Activated T-cell treated with anti-CD3 and anti-CD28 coated beads, Interleukin-2, amount 50 U/mL, for 72 hours (primary cell): ENCODE data around the gene RIPOR1. TPM values are rescaled to one million over a fixed set of nuclear protein-coding genes. Genes with fewer than 3 reads are reported as not detected.
"Not testable (repeated sequence)": the region's sequence is repeated elsewhere in the genome, so short reads cannot be mapped to it uniquely, and the experiment has no call there.

Experiments
- ATAC-seq, 2 donors: fragments of 150-1000 bp; cut with Tn5 transposase; replicated peaks in 1 of 2; 2 replicates each; pipeline ENCODE4 v1.10.0; 2021; ENCODE audit warnings: moderate library complexity in 2 of 2, mild to moderate bottlenecking in 1 of 2
- DNase-seq, 2 donors: peaks; one replicate each; pipeline ENCODE4 v3.0.0; 2021 to 2022; ENCODE audit warnings: mixed read lengths in 1 of 2
- H3K27ac Mint-ChIP-seq: one replicate; pipeline ENCODE4 v1.8.0; 2022; ENCODE audit warnings: mild to moderate bottlenecking, moderate library complexity, mixed read lengths
- H3K27me3 Mint-ChIP-seq: one replicate; pipeline ENCODE4 v1.8.0; 2022; ENCODE audit warnings: low read depth, mixed read lengths
- H3K36me3 Mint-ChIP-seq, 2 donors: one replicate each; pipeline ENCODE4 v1.8.0; 2022; ENCODE audit warnings: mixed read lengths in 2 of 2, mild to moderate bottlenecking in 1 of 2; ENCODE audit not compliant: insufficient read depth in 2 of 2
- H3K4me1 Mint-ChIP-seq: one replicate; pipeline ENCODE4 v1.8.0; 2022; ENCODE audit warnings: low read depth, mixed read lengths
- H3K4me3 Mint-ChIP-seq, 2 donors: one replicate each; pipeline ENCODE4 v1.8.0; 2022; ENCODE audit warnings: mild to moderate bottlenecking in 2 of 2, mixed read lengths in 2 of 2, moderate library complexity in 2 of 2
- H3K9me3 Mint-ChIP-seq, 2 donors: one replicate each; pipeline ENCODE4 v1.8.0; 2022; ENCODE audit warnings: mixed read lengths in 2 of 2
- total RNA-seq, 2 donors: library from RNA; stranded (reverse); gene quantifications; one replicate each; pipeline ENCODE4 v1.2.3, GENCODE V29; 2022

RIPOR1 gene
- total RNA-seq, 2 donors from 2014 or later = 34.2 to 54.6 TPM

DNA sequence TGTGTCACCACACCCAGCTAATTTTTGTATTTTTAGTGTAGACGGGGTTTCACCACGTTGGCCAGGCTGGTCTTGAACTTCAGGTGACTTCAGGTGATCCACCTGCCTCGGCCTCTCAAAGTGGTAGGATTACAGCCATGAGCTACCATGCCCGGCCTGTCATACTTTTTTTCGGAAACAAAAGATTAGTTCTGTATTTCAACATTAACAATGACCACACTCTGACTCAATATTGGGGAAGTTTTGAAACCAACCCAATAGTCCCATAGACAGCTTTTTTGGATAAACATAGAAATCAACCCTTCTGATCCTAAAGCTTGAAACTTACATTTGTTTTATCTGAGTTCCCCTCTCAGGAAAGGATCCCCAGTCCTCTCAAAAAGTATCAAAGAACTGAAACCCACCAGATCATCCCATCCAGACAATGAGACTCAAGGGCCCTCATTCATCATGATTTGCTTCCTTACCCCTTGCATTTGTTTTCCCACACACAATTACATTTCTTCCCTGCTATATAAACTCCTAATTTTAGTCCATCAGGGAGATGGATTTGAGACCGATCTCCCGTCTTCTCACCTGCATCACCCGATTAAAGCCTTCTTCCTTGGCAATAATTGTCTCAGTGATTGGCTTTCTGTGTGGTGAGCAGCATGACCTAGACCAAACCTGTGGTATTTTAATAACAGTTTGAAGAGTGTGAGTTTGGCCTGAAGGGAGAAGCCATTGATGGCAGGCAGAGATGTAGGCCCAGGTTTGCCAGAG, 38.1 kb upstream of the RIPOR1 start:
- no peak overlapping the region for H3K27ac Mint-ChIP-seq
- peaks cover 0 to 7% of the 10 kb centered on the region in 2 donors for H3K36me3 Mint-ChIP-seq
- no peak overlapping the region for H3K4me3 Mint-ChIP-seq
- ATAC-seq (no peak), DNase-seq (no peak)
- peaks cover 7% of the 10 kb centered on the region for H3K4me1 Mint-ChIP-seq
- H3K27me3 Mint-ChIP-seq = no peaks in the 10 kb centered on the region
- H3K9me3 Mint-ChIP-seq = no peaks in the 10 kb centered on the region

DNA sequence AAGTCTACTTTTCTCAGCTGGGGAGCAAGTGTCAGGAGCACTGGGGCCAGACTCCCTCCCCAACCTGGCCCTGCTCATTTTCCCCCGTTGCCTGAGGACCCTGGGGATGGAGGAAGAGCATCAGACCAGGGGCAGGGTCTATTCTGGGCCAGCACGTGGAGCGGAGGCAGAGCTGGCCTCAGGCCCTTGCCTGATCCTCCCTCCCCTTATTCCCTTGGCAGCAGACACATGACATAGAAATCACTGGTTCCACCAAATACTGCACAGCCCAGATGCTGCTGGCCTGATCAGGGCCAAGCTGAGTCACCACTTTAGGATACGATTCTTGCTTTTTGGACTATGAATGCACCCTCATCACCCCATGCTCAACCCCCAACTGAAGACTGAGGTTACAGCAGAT, 29.5 kb upstream of the RIPOR1 start:
- DNase-seq (no peak), ATAC-seq (no peak)
- Mint-ChIP-seq H3K27me3 (no peaks in the 10 kb centered on the region), H3K4me3 (no peak overlapping the region), H3K27ac (no peak overlapping the region), H3K9me3 (no peaks in the 10 kb centered on the region), H3K36me3 (no peaks in the 10 kb centered on the region), H3K4me1 (peaks cover 5% of the 10 kb centered on the region)

DNA sequence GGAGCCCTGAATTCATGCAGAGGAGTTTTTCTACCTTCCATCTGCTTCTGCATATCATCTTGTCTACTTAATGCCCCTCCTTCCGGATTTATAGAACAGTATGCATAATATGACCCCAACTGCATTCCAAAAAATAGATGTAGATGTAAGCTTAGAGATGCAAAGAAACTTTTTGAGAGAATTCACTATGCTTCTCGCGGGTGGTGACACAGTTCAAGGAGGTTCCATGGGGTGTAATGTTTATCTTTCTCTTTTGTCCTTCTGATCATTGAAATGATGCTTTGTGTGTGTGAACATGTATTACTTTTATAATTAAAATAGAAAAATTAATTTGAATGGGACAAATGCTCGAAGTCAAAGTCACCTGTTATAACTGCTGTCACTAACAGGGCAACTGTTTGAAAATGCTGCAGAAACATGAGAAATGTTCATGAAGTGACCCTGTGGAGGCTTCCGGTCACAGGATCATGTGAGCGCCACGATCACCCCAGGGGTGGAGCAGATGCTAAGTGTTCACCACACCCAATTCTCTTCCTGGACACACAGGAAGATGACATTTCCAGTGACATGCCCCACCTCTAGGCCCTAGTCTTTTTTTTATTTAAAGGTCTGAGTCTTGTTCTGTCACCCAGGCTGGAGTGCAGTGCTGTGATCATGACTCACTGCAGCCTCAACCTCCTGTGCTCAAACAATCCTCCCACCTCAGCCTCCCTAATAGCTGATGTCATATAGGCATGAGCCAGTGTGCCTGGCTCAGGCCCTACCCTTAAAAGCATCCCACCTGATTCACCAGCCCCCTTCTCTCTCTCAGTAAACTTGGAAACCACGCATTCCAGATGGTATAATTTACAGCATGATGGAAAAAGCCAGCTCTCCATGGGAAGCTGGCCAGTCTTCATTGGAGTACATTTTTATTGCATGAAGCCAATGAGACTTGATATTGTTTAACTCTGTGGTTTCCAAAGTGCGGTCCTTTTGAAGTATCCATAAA, 24.3 kb upstream of the RIPOR1 start:
- Mint-ChIP-seq H3K9me3 (no peaks in the 10 kb centered on the region), H3K27ac (peak overlapping the region; percentile 80), H3K4me1 (peaks cover 42% of the 10 kb centered on the region), H3K36me3 (no peaks in the 10 kb centered on the region), H3K27me3 (no peaks in the 10 kb centered on the region), H3K4me3 (no peak overlapping the region)
- ATAC-seq (peak; percentile 91 to 96), DNase-seq (peak; percentile 29 to 43)

DNA sequence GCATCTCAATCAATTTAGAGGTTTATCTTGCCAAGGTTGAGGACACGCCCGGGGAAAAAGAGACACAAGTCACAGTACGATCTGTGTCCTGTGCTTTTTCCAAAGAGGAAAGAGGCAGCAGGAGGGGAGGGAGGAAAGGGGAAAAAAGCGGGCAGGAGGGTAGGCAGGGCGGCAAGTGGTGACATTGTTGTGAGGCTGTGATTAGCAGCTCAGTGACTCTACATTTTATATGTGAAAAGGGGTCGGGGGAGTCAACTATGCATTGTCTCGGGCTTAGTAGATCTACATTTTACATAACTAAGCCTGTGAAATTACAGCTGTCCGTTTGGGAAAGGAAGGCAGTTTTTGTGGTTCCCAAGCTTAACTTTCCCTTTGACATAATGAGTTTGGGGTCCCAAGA, 22.2 kb upstream of the RIPOR1 start:
- no peaks in the 10 kb centered on the region for H3K27me3 Mint-ChIP-seq
- H3K4me1 Mint-ChIP-seq = peaks cover 42% of the 10 kb centered on the region
- DNase-seq (no peak), ATAC-seq (no peak)
- H3K4me3 Mint-ChIP-seq = no peak overlapping the region
- no peaks in the 10 kb centered on the region for H3K9me3 Mint-ChIP-seq
- H3K27ac Mint-ChIP-seq = peak overlapping the region; percentile 14
- no peaks in the 10 kb centered on the region for H3K36me3 Mint-ChIP-seq

DNA sequence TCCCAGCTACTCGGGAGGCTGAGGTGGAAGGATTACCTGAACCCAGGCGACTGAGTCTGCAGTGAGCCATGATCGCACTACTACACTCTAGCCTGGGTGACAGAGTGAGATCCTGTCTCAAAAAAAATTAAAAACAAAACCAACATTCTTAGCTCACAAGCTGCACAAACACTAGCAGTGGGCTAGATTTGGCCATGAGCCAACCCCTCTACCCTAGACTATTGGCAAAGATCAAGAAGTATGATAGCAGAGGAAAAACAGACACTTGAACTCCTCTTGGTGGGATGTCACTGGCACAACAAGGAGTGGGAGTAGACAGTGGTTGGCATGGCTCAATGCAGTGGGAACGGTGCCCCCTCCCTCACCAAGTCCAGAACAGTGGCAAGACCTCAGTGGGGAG, 19.6 kb upstream of the RIPOR1 start:
- peaks cover 45% of the 10 kb centered on the region for H3K4me1 Mint-ChIP-seq
- no peaks in the 10 kb centered on the region for H3K27me3 Mint-ChIP-seq
- no peak overlapping the region for H3K27ac Mint-ChIP-seq
- H3K36me3 Mint-ChIP-seq = no peaks in the 10 kb centered on the region
- no peak for DNase-seq
- ATAC-seq = no peak
- H3K9me3 Mint-ChIP-seq = no peaks in the 10 kb centered on the region
- no peak overlapping the region for H3K4me3 Mint-ChIP-seq

DNA sequence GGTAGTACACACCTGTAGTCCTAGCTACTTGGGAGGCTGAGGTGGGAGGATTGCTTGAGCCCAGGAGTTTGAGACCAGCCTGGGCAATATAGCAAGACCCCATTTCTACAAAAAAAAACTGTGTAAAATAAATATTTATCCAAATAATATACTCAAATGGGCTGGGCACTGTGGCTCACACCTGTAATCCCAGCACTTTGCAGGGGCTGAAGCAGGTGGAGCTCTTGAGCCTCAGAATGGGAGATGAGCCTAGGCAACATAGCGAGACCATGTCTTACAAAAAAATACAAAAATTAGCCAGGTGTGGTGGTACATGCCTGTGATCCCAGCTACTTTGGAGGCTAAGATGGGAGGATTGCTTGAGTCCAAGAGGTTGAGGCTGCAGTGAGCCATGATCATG, 14.7 kb upstream of the RIPOR1 start:
- not testable (repeated sequence) for H3K9me3 Mint-ChIP-seq, H3K27me3 Mint-ChIP-seq, H3K36me3 Mint-ChIP-seq, H3K4me3 Mint-ChIP-seq, H3K27ac Mint-ChIP-seq, DNase-seq
- ATAC-seq = peak; percentile 16 to 29
- H3K4me1 Mint-ChIP-seq = peaks cover 20% of the 10 kb centered on the region

DNA sequence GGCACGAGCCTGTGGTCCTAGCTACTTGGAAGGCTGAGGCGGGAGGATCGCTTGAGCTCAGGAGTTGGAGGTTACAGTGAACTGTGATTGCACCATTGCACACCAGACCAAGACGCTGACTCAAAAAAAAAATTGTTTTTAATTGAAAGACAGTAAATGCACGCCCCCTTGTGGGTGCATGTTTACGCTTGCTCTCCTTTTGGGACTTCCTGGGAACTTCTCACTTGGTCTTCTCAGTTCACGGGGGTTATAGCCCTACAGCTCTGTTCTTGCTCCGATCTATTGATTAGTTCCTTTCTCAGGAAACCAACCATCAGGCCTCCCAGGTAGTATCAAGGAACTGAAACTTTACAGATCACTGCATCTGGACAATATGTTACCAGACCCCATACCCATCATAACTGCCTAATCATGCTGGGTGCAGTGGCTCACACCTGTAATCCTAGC, 14.2 kb upstream of the RIPOR1 start:
- peak overlapping the region; percentile 26 to 64 for H3K4me3 Mint-ChIP-seq
- peaks cover 25% of the 10 kb centered on the region for H3K4me1 Mint-ChIP-seq
- no peaks in the 10 kb centered on the region for H3K9me3 Mint-ChIP-seq
- H3K36me3 Mint-ChIP-seq = no peaks in the 10 kb centered on the region
- DNase-seq (peak; percentile 82 to 85), ATAC-seq (peak; percentile 85 to 89)
- H3K27me3 Mint-ChIP-seq = no peaks in the 10 kb centered on the region
- H3K27ac Mint-ChIP-seq = peak overlapping the region; percentile 79

DNA sequence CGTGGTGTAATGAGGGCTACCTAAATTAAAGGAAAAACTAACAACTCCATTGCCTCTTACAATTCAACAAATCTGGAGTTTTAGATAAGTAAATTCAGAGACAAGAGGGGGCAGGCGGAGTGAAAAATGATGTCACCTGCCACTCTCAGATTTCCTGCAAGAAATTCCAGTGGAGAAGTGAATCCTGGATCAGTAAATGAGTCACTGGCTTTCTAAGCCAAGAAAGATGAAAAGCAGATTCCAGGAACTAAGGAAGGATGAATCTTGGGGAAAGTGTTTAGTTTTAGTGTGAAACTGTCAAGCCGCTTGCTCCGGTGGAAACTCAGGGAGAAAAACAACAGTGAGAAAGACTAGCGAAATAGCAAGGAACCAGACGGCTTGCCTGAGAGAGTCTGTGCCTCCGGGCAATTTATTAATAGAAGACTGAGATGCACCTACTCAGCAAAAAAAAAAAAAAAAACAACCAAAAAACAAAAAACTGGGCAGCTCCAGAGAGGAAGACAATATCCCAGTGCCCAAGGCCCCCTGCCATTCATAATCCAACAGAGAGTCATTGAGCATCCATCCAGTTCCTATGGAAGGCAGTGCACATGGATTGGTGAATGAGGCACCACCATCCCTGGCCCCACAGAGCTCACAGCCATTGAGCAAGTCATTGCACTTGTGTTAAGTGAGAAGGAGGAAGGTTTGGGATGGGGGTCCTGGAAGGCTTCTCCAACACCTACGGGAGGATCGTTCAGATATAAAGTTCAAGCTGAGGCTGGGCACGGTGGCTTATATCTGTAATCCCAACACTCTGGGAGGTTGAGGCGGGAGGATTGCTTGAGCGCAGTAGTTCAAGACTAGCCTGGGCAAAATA, 12.1 kb upstream of the RIPOR1 start:
- no peak overlapping the region for H3K27ac Mint-ChIP-seq
- no peak for DNase-seq

DNA sequence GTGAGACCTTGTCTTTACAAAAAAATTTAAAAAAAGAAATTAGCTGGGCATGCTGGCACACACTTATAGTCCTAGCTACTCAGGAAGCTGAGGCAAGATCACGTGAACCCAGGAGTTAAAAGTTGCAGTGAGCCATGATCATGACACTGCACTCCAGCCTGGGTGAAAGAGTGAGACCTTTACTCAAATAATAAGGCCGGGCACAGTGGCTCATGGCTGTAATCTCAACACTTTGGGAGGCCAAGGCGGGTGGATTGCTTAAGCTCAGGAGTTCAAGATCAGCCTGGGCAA, 11.5 kb upstream of the RIPOR1 start:
- DNase-seq (no peak), ATAC-seq (no peak)
- Mint-ChIP-seq H3K9me3 (no peaks in the 10 kb centered on the region), H3K4me1 (peaks cover 33% of the 10 kb centered on the region), H3K27me3 (no peaks in the 10 kb centered on the region), H3K36me3 (no peaks in the 10 kb centered on the region), H3K27ac (no peak overlapping the region), H3K4me3 (no peak overlapping the region)

More for the DNA sequence above, 12.1 kb upstream of the RIPOR1 start:
- peaks cover 33% of the 10 kb centered on the region for H3K4me1 Mint-ChIP-seq
- H3K4me3 Mint-ChIP-seq = no peak overlapping the region
- H3K36me3 Mint-ChIP-seq = no peaks in the 10 kb centered on the region
- no peak for ATAC-seq
- H3K9me3 Mint-ChIP-seq = no peaks in the 10 kb centered on the region
- H3K27me3 Mint-ChIP-seq = no peaks in the 10 kb centered on the region

DNA sequence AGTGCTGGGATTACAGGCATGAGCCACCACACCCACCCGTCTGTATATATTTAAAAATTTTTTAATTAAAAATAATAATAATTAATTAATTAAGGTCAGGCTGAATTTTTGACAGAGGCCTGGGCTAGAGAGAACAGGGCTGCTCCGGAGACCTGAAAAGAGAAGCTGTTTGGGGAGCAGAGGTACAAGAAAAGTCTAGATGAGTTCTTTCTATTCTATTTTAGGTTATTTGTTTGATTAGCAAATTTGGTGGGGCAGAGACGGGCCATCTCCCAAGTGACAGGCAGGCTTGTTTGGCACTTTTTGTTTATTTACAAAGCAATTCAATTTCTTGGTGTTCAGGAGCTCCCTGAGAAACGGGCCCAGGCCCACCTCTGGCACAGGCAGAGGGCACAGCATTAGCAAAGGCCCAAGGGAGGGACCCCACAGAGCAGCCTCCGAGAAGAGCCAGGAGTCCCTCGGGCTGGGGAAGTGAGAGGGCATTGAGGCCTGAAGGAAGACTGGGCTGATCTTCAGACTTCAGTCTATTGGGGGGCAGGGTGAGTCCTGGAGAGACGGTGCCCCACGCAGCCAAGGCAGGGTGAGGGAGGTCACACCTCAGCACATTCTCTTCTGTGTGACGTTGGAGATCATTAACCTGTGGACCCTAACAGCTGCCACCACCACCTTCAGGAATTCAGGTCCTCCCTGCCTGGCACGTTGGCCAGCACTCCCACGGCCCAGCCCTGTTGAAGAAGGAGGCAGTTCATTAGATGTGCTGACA, 10.8 kb upstream of the RIPOR1 start:
- H3K4me3 Mint-ChIP-seq = no peak overlapping the region
- no peak overlapping the region for H3K27ac Mint-ChIP-seq
- ATAC-seq (no peak), DNase-seq (no peak)
- H3K9me3 Mint-ChIP-seq = no peaks in the 10 kb centered on the region
- no peaks in the 10 kb centered on the region for H3K27me3 Mint-ChIP-seq
- H3K4me1 Mint-ChIP-seq = peaks cover 33% of the 10 kb centered on the region
- no peaks in the 10 kb centered on the region for H3K36me3 Mint-ChIP-seq

DNA sequence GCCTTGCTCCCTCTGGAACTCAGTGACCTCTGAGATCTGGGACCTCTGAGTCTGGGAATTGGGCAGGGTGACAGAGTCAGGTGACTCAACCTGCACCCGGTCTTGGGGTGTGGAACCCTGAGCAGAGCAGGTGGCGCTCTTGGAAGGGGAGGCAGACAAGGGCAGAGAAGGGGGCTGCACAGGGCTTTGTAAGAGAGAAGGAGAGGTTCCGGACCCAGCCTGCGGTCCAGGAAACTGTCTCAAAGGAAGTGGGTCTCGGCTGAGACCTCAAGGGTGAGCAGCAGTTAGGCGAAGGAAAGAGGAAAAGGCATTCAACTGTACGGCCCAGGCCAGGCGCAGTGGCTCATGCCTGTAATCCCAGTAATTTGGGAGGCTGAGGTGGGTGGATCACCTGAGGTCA, 10.0 kb upstream of the RIPOR1 start:
- peak overlapping the region; percentile 31 for H3K27ac Mint-ChIP-seq
- peak overlapping the region in 1 of 2 donors; percentile 12 for H3K4me3 Mint-ChIP-seq
- H3K4me1 Mint-ChIP-seq = peaks cover 29% of the 10 kb centered on the region
- DNase-seq = no peak
- no peaks in the 10 kb centered on the region for H3K9me3 Mint-ChIP-seq
- no peak for ATAC-seq
- no peaks in the 10 kb centered on the region for H3K36me3 Mint-ChIP-seq
- H3K27me3 Mint-ChIP-seq = no peaks in the 10 kb centered on the region

DNA sequence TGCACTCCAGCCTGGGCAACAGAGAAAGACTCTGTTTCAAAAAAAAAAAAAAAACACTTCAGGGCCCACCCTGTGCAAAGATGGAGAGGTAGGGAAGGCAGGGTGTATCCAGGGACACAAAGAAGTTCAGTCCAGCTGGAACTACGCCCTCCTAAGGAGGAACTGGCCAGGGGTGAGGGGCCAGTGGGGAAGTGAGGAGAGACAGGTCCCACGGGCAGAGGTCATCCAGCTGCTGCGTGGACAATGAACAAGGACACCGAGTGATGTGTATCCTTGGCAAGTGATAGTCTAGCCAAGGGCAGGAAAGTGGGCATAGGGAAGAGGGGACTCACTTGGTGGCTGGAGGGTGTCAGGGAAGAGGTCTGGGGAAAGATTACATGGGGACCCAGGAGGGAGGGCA, 9.4 kb upstream of the RIPOR1 start:
- Mint-ChIP-seq H3K36me3 (no peaks in the 10 kb centered on the region), H3K4me1 (peaks cover 24% of the 10 kb centered on the region), H3K27me3 (no peaks in the 10 kb centered on the region), H3K27ac (no peak overlapping the region), H3K9me3 (no peaks in the 10 kb centered on the region), H3K4me3 (no peak overlapping the region)
- DNase-seq (no peak), ATAC-seq (no peak)
